Heart right ventricle (tissue), 16 donors: ENCODE results near the gene SERPINA4. TPM values are rescaled to one million over a fixed set of nuclear protein-coding genes. Genes with fewer than 3 reads are reported as not detected.
A peak's percentile ranks its signal among the peaks of the same experiment; 100 is the strongest.

Experiments
- ATAC-seq, 8 donors: fragments of 200-7000 bp; cut with Tn5 transposase; one replicate each; pipeline ENCODE4 v1.9.1; 2020; ENCODE audit warnings: mild to moderate bottlenecking in 8 of 8, moderate library complexity in 8 of 8, moderate number of reproducible peaks in 1 of 8
- DNase-seq, 2 donors: peaks; one replicate each; pipeline ENCODE4 v3.0.0-alpha.2; 2020
- H3K27ac ChIP-seq, 10 donors: fragments of 200-600 bp; sonication (generic) in 2 of 10; one replicate each; pipeline versions ENCODE4 v1.5.0 to v1.8.0; 2020 to 2022; ENCODE audit warnings: mild to moderate bottlenecking in 3 of 10
- H3K27me3 ChIP-seq, 7 donors: fragments of 200-600 bp; one replicate each; pipeline ENCODE4 v1.8.0; 2021 to 2022; ENCODE audit warnings: mild to moderate bottlenecking in 2 of 7
- H3K36me3 ChIP-seq, 9 donors: fragments of 200-600 bp; sonication (generic) in 1 of 9; one replicate each; pipeline versions ENCODE4 v1.5.0 to v1.8.0; 2020 to 2022; ENCODE audit warnings: mild to moderate bottlenecking in 2 of 9
- H3K4me1 ChIP-seq, 9 donors: fragments of 200-600 bp; sonication (generic) in 1 of 9; one replicate each; pipeline versions ENCODE4 v1.5.0 to v1.8.0; 2020 to 2022; ENCODE audit warnings: mild to moderate bottlenecking in 4 of 9
- H3K4me3 ChIP-seq, 10 donors: fragments of 200-600 bp; sonication (generic) in 2 of 10; one replicate each; pipeline versions ENCODE4 v1.5.0 to v1.8.0; 2020 to 2022; ENCODE audit warnings: mild to moderate bottlenecking in 7 of 10, moderate library complexity in 2 of 10
- H3K9me3 ChIP-seq, 11 donors: fragments of 200-600 bp in 10 of 11; sonication (generic) in 2 of 11; one replicate each; pipeline versions ENCODE4 v1.5.0 to v1.8.0; 2013 to 2022; ENCODE audit warnings: mild to moderate bottlenecking in 2 of 11, control low read depth in 1 of 11, moderate library complexity in 1 of 11
- CTCF ChIP-seq, 9 donors: fragments of 200-600 bp; sonication (generic) in 2 of 9; IDR thresholded peaks; one replicate each; pipeline versions ENCODE4 v1.5.0 to v1.8.0; 2021 to 2022; ENCODE audit warnings: antibody characterized with exemption in 9 of 9, mild to moderate bottlenecking in 5 of 9, moderate library complexity in 1 of 9
- WGBS, 2 donors: extraction: QIAGEN DNeasy Blood & Tissue Kit; methylation state at CpG; one replicate each; pipeline ENCODE4 v1.1.7; 2013; ENCODE audit warnings: inconsistent platforms in 1 of 2; 5-methylcytosine and 5-hydroxymethylcytosine counted together
- intact Hi-C, 10 donors: fragments of 100-400 bp; cut with DNase I; formaldehyde crosslinking; loops; one replicate each; pipeline versions ENCODE4 v1.11.1 to v1.14.2; 2022
- polyA plus RNA-seq, 2 donors: library from polyadenylated mRNA; stranded (reverse); fragments of 200-250 nt; gene quantifications; one replicate each; pipeline ENCODE4 v1.2.3, GENCODE V29; 2013
- total RNA-seq, 10 donors: library from RNA; stranded (reverse); fragmentation: NEBNext Ultra II Directional in 3 of 10; extraction: Animal tissue kit (Norgen Biotek cat#: 25700) in 3 of 10; gene quantifications; one replicate each; pipeline versions ENCODE4 v1.2.1 to v1.2.4, GENCODE V29; 2021 to 2023
- donor health status: Arrhythmogenic right ventricular cardiomyopathy.
- donor health status: ischemic (EF 13 %, LVEDD 7.1; RV severe dilation, severe dysfunction).
- donor health status: healthy with polysubstance abuse.
- donor health status: DM: no; HTN: yes; CAD: no.
- donor health status: DM: no; HTN: no; CAD: no.
- donor health status: ischemic (EF 25% LVEDD 6.9; RV normal size, moderate dysfunction).
- donor health status: ischemic (EF 25% LVEDD 5.7; RV mildly dilated, moderate dysfunction).
- donor health status: healthy.
- donor health status: DM: yes; HTN: yes; CAD: no.
- donor health status: Ischemic cardiomyopathy.
- donor health status: ischemic (EF 35%, LVEDD 5.7; RV mildly dilated, moderate dysfunction).
- donor health status: nonischemic (EF 11% LVEDD 7.7; RV severe dilation, severe dysfunction).
- donor health status: DM: yes; HTN: yes; CAD: no.
- donor health status: PGD.
- donor health status: ischemic (EF 29% LVEDD 5.4; RV normal size, mild dysfunction).
- donor health status: nonischemic (EF 23%, LVEDD 6.1; RV moderate dilation, normal function).

The SERPINA4 gene
- total and polyA plus RNA-seq, 12 donors: not detected

DNA sequence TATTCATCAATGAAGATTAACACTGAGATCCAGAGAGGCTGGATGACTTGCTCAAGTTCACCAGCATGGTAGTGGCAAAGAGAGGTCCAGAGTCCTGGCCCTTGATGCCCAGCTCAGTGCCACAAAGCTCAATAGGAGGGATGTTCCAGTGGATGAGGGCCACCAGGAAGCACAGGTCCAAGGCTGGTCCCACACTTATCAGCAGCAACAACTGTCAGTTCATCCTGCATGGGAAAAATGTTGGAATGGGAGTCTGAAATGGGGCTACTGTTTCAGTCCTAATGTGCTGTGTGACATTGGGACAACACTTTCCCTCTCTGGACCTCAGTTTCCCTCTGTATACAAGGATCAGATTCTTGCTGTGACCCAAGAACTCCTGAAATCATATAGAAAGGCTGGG is 31.2 kb downstream of the SERPINA4 start:
- H3K27me3 ChIP-seq: peaks cover 0 to 3% (median 0%) of the 10 kb centered on the region in 7 donors
- no peaks in the 10 kb centered on the region for H3K36me3 ChIP-seq
- no peaks in the 10 kb centered on the region for H3K9me3 ChIP-seq
- DNase-seq: no peak
- no peak overlapping the region for H3K4me3 ChIP-seq
- no peak for ATAC-seq
- intact Hi-C loops: no loop called here
- no peak for TF ChIP-seq CTCF (IDR thresholded peaks at IDR 0.05)
- H3K4me1 ChIP-seq: peaks cover 0 to 10% (median 0%) of the 10 kb centered on the region in 9 donors
- H3K27ac ChIP-seq: no peak overlapping the region

DNA sequence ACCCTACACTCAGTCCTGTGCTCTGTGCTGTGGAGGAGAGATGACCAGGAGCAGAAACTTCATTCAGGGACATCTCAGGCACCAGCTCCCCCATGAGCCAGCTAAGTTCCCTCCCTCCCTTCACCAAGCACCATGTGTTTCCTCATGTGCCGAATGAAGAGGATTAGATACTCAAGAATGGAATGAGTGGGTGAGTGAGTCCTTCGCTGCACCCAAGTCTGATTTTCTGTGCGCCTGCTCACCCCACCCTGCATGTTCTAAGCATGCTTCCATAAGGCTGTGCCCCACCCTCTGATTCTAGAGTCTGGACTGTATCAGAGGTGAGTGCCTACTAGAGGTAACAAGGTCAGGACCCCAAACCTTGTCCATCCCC is 32.1 kb downstream of the SERPINA4 start:
- Histone ChIP-seq H3K4me3 (no peak overlapping the region), H3K9me3 (no peaks in the 10 kb centered on the region), H3K4me1 (peaks cover 0 to 10% (median 0%) of the 10 kb centered on the region in 9 donors), H3K36me3 (no peaks in the 10 kb centered on the region), H3K27me3 (peaks cover 0 to 3% (median 0%) of the 10 kb centered on the region in 7 donors), H3K27ac (no peak overlapping the region)
- DNase-seq: no peak
- WGBS, 2 donors: 70 to 72% methylated on average over 3 of the region's 3 CpGs
- ATAC-seq: peak in 3 of 8 donors; percentile 7 to 57 (median 50)
- no peak for TF ChIP-seq CTCF (IDR thresholded peaks at IDR 0.05)
- intact Hi-C loops: no loop called here

DNA sequence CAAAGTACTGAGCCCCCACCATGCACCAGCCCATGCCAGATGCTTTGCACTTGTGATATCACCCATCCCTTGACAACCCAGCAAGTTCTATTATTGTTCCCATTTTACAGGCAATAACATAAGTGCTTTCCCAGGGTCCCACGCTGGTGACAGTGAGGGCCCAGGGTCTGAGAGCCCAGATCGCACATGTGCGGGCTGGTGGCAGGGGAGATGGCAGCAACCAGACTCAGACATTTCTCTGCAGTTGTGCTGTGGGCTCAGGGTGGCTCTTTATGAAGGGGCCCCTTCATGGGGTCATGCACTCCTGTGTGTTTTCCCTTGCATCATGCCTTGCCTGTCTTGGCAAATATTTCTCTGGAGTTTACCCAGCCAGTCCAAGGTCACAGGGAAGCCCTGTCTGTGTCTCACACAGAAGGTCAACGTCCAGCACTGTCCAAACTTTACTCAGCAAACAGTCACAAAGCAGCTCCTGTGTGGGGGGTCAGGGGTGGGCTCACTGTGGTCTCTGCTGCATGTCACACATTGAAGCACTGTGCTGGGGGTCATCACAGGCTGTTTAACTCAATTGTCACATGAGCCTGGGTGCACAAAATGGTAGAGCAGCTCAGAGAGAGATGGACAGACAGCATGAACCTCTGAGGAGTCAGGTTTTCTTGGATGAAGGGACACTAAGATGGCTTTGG is 32.6 kb downstream of the SERPINA4 start:
- Histone ChIP-seq H3K4me1 (peaks cover 0 to 13% (median 5%) of the 10 kb centered on the region in 9 donors), H3K27ac (no peak overlapping the region), H3K9me3 (no peaks in the 10 kb centered on the region), H3K4me3 (no peak overlapping the region), H3K36me3 (no peaks in the 10 kb centered on the region), H3K27me3 (peaks cover 0 to under 1% (median 0%) of the 10 kb centered on the region in 7 donors)
- 71 to 73% methylated on average over 4 of the region's 4 CpGs for WGBS, 2 donors
- DNase-seq (no peak), ATAC-seq (no peak)
- no peak for TF ChIP-seq CTCF (IDR thresholded peaks at IDR 0.05)
- intact Hi-C loops: no loop called here

DNA sequence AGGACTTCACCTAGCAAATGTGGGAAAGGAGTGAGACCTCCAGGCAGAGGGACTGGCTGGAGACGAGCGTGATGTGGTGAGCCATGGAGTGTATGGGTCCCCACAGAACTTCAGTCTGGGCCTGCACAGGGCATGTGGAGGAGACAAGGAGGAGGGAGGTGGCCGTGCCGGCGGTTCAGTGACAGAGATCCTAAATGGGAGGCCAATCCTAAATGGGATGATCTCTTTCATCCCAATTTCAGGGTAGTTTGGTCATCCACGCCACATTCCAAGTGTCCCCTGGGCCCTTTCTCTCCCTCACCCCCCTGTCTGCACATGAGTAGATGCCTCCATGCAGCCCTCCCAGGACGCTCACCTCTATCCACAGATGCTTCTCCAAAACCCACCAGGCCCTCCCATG is 33.2 kb downstream of the SERPINA4 start:
- DNase-seq (no peak), ATAC-seq (no peak)
- Histone ChIP-seq H3K4me1 (peaks cover 0 to 19% (median 9%) of the 10 kb centered on the region in 9 donors), H3K36me3 (no peaks in the 10 kb centered on the region), H3K27me3 (no peaks in the 10 kb centered on the region), H3K9me3 (no peaks in the 10 kb centered on the region), H3K4me3 (no peak overlapping the region), H3K27ac (no peak overlapping the region)
- no peak for TF ChIP-seq CTCF (IDR thresholded peaks at IDR 0.05)
- 87 to 94% methylated on average over 7 of the region's 7 CpGs for WGBS, 2 donors
- intact Hi-C loops: no loop called here
